ENCODE results near the gene CYB5D1. TPM values are rescaled to one million over a fixed set of nuclear protein-coding genes. Genes with fewer than 3 reads are reported as not detected.

The CYB5D1 gene, protein sequence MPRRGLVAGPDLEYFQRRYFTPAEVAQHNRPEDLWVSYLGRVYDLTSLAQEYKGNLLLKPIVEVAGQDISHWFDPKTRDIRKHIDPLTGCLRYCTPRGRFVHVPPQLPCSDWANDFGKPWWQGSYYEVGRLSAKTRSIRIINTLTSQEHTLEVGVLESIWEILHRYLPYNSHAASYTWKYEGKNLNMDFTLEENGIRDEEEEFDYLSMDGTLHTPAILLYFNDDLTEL
- total RNA-seq, result 9.8 and 10.1 TPM in 2 replicates

DNA sequence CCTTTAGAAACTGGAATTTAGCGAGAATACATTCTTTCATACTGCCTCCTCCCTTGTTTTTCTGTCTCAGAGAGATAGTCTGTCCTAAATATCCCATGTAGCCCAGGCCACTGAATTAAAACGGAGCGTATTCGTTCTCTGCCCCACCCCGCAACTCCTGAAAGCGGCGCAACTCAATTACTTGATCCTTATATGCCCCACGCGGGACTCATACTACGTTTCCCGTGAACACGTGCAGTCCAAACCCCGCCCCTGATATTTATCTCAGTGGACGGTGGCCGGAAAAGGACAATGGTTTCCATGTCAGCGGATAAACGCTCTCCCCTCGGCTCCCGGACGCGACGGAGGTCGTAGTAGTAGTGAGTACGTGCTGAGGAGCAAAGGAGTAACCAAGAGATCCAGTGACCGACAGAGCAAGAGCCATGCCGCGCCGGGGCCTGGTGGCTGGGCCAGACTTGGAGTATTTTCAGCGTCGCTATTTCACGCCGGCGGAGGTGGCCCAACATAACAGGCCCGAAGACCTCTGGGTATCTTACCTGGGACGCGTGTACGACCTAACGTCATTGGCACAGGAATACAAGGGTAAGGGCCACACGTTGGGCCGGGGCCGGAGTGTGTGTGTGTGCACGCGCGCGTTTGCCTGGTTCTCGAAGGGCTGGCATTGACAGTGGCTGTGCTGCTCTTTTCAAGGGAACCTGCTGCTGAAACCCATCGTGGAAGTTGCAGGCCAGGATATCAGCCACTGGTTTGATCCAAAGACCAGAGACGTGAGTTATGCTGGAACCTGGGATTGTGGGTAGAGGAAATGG lies at the start of gene CYB5D1:
Gene CYB5D1 (plus strand): TSS at position 291 of the 809 bp plus-strand sequence. CDS start 132 bp downstream, at position 423.

DNA sequence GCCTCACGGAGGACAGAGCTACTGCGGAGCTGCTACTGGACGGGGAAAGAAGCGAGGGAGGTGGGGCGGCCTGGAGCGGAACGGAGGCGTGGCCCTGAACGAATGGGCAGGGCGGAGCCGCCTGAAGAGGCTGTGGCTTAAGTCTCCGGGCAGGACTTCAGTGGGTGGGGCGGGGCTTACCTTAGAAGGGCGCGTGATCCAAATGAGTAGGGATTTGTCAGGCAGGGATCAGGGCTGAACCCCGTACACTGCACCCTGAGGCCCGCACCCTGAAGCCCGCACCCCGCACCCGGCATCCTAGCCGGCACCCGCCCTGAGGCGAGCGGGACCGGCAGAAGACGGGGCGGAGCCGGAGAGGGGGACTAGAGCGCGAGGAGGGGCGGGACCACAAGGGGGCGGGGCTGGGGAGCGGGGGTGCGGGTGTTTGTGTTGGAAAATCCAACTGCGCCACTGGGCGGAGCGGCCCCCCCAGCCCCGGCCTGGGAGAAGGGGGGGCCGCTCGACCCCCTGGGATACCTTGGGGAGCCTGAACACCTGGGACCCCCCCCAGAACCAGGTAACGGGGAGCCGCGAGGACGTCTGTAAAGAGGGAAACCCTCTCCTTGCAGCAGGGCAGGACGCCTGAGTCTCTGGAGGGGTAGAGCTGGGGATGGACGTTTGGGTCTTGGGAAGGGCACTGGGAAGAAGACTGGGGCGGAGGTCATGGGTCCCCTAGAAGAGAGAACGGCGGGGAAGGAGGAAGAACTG lies 23.8 kb upstream of the CYB5D1 start, which contains the start of gene KDM6B:
Gene KDM6B (plus strand): TSS at position 423 of the 747 bp plus-strand sequence. CDS start 11,338 bp downstream, outside the sequence.

DNA sequence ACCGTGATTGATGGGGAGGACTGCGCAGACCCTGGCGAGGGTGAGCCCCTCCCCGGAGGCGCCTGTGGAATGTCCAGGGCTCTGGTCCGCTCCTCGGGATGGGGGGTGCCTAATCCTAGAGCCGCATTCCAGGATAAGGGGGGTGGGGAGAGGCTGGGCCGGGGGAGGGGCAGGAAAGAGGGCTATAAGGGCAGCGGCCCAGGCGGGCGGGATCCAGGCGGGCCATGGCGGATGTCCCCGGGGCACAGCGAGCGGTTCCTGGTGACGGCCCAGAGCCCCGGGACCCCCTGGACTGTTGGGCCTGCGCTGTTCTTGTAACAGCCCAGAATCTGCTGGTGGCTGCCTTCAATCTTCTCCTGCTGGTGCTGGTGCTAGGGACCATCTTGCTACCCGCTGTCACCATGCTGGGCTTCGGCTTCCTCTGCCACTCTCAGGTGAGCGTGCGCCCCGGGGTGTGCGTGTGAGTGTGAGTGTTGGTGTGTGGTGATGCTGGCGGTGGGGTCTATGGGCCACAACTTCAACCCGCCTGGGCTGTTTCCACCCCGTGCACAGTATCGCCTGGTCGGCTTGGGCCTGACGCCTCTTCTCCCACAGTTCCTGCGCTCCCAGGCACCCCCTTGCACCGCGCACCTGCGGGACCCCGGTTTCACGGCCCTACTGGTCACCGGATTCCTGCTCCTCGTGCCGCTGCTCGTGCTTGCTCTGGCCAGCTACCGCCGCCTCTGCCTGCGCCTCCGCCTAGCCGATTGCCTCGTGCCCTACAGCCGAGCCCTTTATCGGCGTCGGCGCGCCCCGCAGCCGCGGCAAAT lies 2.7 kb upstream of the CYB5D1 start, which contains the start of gene TMEM88:
Gene TMEM88 (plus strand): TSS at position 216 of the 809 bp plus-strand sequence. CDS start 9 bp downstream, at position 225.

DNA sequence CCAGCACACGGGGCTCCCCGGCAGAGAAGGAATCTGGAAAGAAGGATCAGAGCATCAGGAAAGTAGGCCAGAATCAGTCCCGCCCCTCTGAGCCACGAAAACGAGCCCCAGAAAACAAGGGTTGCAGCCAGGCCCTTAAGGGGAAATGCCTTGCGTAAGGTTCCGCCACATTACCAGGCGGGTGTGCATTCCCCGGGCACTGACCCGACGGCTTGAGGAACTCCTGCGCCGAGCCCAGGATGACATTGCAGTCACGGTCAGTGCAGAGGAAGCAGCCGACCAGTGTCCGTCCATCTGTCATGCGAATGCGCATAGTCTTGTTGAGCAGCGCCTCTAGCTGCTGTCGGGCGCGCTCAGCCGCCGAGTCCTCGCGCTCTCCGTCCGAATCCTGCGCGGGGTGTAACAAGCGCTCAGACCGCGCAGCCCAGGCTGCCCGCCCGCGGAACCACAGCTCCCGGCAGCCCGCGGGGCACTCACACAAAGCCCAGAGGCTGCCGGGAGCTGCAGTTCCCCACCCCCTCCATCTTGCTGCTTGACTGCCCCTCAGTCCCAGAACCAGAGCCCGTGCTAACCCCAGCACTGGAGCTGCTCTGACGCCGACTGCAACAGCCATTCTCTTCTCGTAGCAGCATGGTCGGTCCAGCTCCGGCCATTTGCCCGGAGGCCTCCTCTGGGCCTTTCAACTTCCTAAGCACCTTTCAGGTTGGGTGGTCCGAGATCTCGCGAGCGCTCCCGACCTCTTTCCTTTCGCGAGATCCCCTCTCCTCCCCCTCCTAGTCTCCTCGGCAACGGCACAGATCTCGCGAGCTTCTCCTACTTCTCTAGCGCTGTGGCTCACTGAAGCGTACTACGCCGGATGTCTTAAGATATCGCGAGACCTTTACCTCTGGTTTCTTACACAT lies 741 bp upstream of the CYB5D1 start, which contains the start of gene NAA38:
Gene NAA38 (minus strand): TSS at position 749 of the 902 bp plus-strand sequence. CDS start 96 bp downstream, at position 653.

DNA sequence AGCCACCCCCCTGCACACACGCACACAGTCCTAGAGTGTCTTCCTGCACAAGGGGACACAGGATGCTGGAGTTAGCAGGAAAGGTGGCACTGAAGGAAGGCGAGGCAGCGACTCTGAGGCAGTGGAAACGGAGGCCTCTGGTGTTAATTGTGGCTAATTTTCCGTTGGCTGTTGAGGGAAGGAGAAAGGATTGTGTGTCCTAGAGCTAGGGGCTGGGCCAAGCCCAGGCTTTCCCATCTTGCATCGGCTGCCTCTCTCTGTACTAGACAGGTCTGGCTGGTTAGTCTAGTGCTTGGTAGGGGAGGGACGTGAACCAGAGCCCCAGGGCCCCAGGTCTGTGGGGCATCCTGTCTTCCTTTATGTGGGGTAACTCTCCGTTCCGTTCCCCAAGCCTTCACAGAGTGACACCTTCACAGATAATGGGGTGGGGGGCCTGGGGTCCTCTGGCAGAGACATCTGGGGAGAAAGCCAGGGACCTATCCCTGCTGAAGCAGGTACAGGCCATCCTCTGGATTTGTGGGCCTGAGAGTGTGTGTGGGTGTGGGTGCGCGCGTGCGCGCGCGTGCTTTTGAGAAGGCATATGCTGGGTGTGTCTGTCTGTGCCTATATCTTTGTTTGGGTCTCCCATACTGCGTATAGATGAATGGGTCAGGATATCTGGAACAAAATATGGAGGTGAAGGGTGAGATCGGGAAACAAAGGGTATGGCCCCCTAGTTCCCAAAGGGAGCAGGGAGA lies 30.5 kb downstream of the CYB5D1 start, which contains the start of gene CHD3:
Gene CHD3 (plus strand): TSS at position 606 of the 737 bp plus-strand sequence. CDS start 212 bp downstream, outside the sequence.

Small RNA genes lying within 50 kb of the gene (small RNA-seq; reads per million reads assigned to genes)
- gene SCARNA21, result 4.3 reads per million, percentile 90 among the genes with 10 or more reads in this experiment

Other genes starting within 250 kb of the CYB5D1 start
- gene FXR2, start 243.1 kb upstream of the CYB5D1 start, total RNA-seq, result 36.1 TPM in 2 replicates
- 16.7 and 38.1 TPM in 2 replicates for gene SAT2, start 230.2 kb upstream of the CYB5D1 start, total RNA-seq
- gene SHBG, start 227.9 kb upstream of the CYB5D1 start, total RNA-seq, result 0.87 and 2.4 TPM in 2 replicates
- not detected in 2 replicates for gene ATP1B2, start 207.1 kb upstream of the CYB5D1 start, total RNA-seq
- 38.9 and 58.5 TPM in 2 replicates for gene TP53, start 170.5 kb upstream of the CYB5D1 start, total RNA-seq
- 4.7 and 7.0 TPM in 2 replicates for gene WRAP53, start 169.5 kb upstream of the CYB5D1 start, total RNA-seq
- 2.2 and 5.9 TPM in 2 replicates for gene EFNB3, start 152.8 kb upstream of the CYB5D1 start, total RNA-seq
- gene DNAH2, start 140.3 kb upstream of the CYB5D1 start, total RNA-seq, result under 0.01 TPM in 1 of 2 replicates, not detected in the other
- 4.9 and 27.9 TPM in 2 replicates for gene KDM6B, start 23.8 kb upstream of the CYB5D1 start, total RNA-seq
- 2.0 and 3.3 TPM in 2 replicates for gene TMEM88, start 2.9 kb upstream of the CYB5D1 start, total RNA-seq
- 65.6 and 78.9 TPM in 2 replicates for gene NAA38, start 444 bp upstream of the CYB5D1 start, total RNA-seq
- gene CHD3, start 30.8 kb downstream of the CYB5D1 start, total RNA-seq, result 119 and 236 TPM in 2 replicates
- gene RNF227, start 58.3 kb downstream of the CYB5D1 start, total RNA-seq, result 3.1 and 3.3 TPM in 2 replicates
- 1.2 and 1.6 TPM in 2 replicates for gene KCNAB3, start 71.9 kb downstream of the CYB5D1 start, total RNA-seq
- gene TRAPPC1, start 73.9 kb downstream of the CYB5D1 start, total RNA-seq, result 49.9 and 60.9 TPM in 2 replicates
- gene CNTROB, start 74.2 kb downstream of the CYB5D1 start, total RNA-seq, result 29.8 and 39.7 TPM in 2 replicates
- gene GUCY2D, start 144.6 kb downstream of the CYB5D1 start, total RNA-seq, result not detected in 2 replicates
- 0.11 and 0.79 TPM in 2 replicates for gene ALOX15B, start 181.1 kb downstream of the CYB5D1 start, total RNA-seq
- gene ALOX12B, start 229.7 kb downstream of the CYB5D1 start, total RNA-seq, result not detected in 2 replicates